HCT116 (cell line): ENCODE results near the gene FOXQ1. TPM values are rescaled to one million over a fixed set of nuclear protein-coding genes. Genes with fewer than 3 reads are reported as not detected.

Experiments
- ATAC-seq: fragments of 200-7000 bp; cut with Tn5 transposase; 2 replicates; pipeline ENCODE4 v1.9.1; 2020; ENCODE audit warnings: mild to moderate bottlenecking, moderate library complexity
- BruUV-seq: library from RNA; stranded (reverse); fragments of 400-500 nt; replicated peaks from 2 replicates; lab custom pipeline; 2021; lab: Mats Ljungman, UMichigan
- CTCF ChIA-PET: fragments of 300-600 bp; sonication (Branson Sonifier 250); formaldehyde crosslinking; loops from one replicate; lab custom pipeline; 2021; ENCODE audit warnings: antibody characterized with exemption; lab: Charles Lee
- POLR2A ChIA-PET: fragments of 300-600, 350-600 bp; sonication (Branson Sonifier 250); formaldehyde crosslinking; loops from one replicate; lab custom pipeline; 2021; ENCODE audit warnings: antibody characterized with exemption; lab: Charles Lee
- RAD21 ChIA-PET, 2 experiments: fragments of 300-600 bp; sonication (Branson Sonifier 250); formaldehyde crosslinking; loops; one replicate each; lab custom pipeline; 2023; ENCODE audit warnings: low total read pairs in 2 of 2; ENCODE audit not compliant: uncharacterized antibody in 2 of 2, unreplicated experiment in 2 of 2, low non-redundant PET in 1 of 2; lab: Charles Lee
- DNase-seq: peaks from one replicate; pipeline ENCODE4 v3.0.0-alpha.2; 2010; ENCODE audit warnings: low read depth, low spot score
- H2AFZ ChIP-seq: fragments of 200-600 bp; shearing (Covaris generic), sonication (generic); 2 replicates; pipeline ENCODE4 v1.6.1; 2017; ENCODE audit warnings: low read depth, mixed run types, mixed read lengths, antibody characterized with exemption, low read length; ENCODE audit not compliant: poor library complexity, severe bottlenecking
- H3K27ac ChIP-seq: 2 replicates; pipeline ENCODE4 v1.5.1; 2012; ENCODE audit warnings: low read depth, low read length
- H3K27me3 ChIP-seq: fragments of 200-600 bp; sonication (generic); 2 replicates; pipeline ENCODE4 v1.6.1; 2016; ENCODE audit warnings: mixed run types, low read length, mixed read lengths; ENCODE audit not compliant: insufficient read depth
- H3K36me3 ChIP-seq, 2 experiments: fragments of 200-500 bp in 1 of 2; fragments of 200-600 bp in 1 of 2; sonication (Bioruptor generic) in 1 of 2; sonication (generic) in 1 of 2; 2 replicates each; pipeline versions ENCODE4 v1.5.1 to v1.6.1; 2014 to 2016; ENCODE audit warnings: low read length in 2 of 2, inconsistent platforms in 1 of 2, mixed read lengths in 1 of 2, mixed run types in 1 of 2; ENCODE audit not compliant: insufficient read depth in 2 of 2, control insufficient read depth in 1 of 2
- H3K4me1 ChIP-seq, 2 experiments: fragments of 200-600 bp in 1 of 2; sonication (generic) in 1 of 2; 2 replicates each; pipeline versions ENCODE4 v1.5.1 to v1.6.1; 2012 to 2017; ENCODE audit warnings: low read length in 2 of 2, inconsistent platforms in 1 of 2, mild to moderate bottlenecking in 1 of 2, mixed read lengths in 1 of 2, mixed run types in 1 of 2, moderate library complexity in 1 of 2; ENCODE audit not compliant: insufficient read depth in 2 of 2, control insufficient read depth in 1 of 2
- H3K4me2 ChIP-seq: fragments of 200-600 bp; sonication (generic); 2 replicates; pipeline ENCODE4 v1.6.1; 2017; ENCODE audit warnings: mixed run types, low read length, mixed read lengths
- H3K4me3 ChIP-seq, 2 experiments: fragments of 200-600 bp in 1 of 2; sonication (generic) in 1 of 2; replicated peaks in 1 of 2; 2 replicates each; pipeline ENCODE4 v1.5.1; 2011 to 2016; ENCODE audit warnings: low read length in 2 of 2, control low read depth in 1 of 2, low read depth in 1 of 2, mild to moderate bottlenecking in 1 of 2, mixed read lengths in 1 of 2, mixed run types in 1 of 2
- H3K79me2 ChIP-seq: fragments of 200-600 bp; sonication (generic); 2 replicates; pipeline ENCODE4 v1.6.1; 2017; ENCODE audit warnings: mild to moderate bottlenecking, mixed run types, low read length, moderate library complexity, mixed read lengths; ENCODE audit not compliant: insufficient read depth
- H3K9ac ChIP-seq: fragments of 200-600 bp; sonication (generic); 2 replicates; pipeline ENCODE4 v1.6.1; 2016; ENCODE audit warnings: low read length, mixed read lengths
- H3K9me2 ChIP-seq: fragments of 200-600 bp; sonication (generic), shearing (Covaris generic); 2 replicates; pipeline ENCODE4 v1.6.1; 2017; ENCODE audit warnings: mixed run types, mild to moderate bottlenecking, moderate library complexity; ENCODE audit not compliant: insufficient read depth
- H3K9me3 ChIP-seq, 2 experiments: fragments of 200-500 bp in 1 of 2; fragments of 200-600 bp in 1 of 2; sonication (Bioruptor generic) in 1 of 2; sonication (generic) in 1 of 2; 2 replicates each; pipeline ENCODE4 v1.6.1; 2014 to 2017; ENCODE audit warnings: low read length in 2 of 2, mixed read lengths in 2 of 2, inconsistent platforms in 1 of 2, low read depth in 1 of 2, mild to moderate bottlenecking in 1 of 2, mixed run types in 1 of 2, moderate library complexity in 1 of 2; ENCODE audit not compliant: control insufficient read depth in 1 of 2, insufficient read depth in 1 of 2
- H4K20me1 ChIP-seq: fragments of 200-600 bp; sonication (generic), shearing (Covaris generic); 2 replicates; pipeline ENCODE4 v1.6.1; 2017; ENCODE audit warnings: mixed run types, mild to moderate bottlenecking, moderate library complexity; ENCODE audit not compliant: insufficient read depth
- CBX3 ChIP-seq: IDR thresholded peaks from 2 replicates; pipeline ENCODE4 v1.6.1; 2012; ENCODE audit warnings: low read depth
- CEBPB ChIP-seq: IDR thresholded peaks from 2 replicates; pipeline ENCODE4 v1.6.1; 2012; ENCODE audit warnings: low read depth
- EGR1 ChIP-seq: IDR thresholded peaks from 2 replicates; pipeline ENCODE4 v1.6.1; 2012; ENCODE audit warnings: low read depth
- ELF1 ChIP-seq: IDR thresholded peaks from 2 replicates; pipeline ENCODE4 v1.6.1; 2012; ENCODE audit warnings: low read depth, borderline replicate concordance
- EZH2 ChIP-seq: fragments of 200-600 bp; sonication (generic); IDR thresholded peaks from 2 replicates; pipeline ENCODE4 v1.6.1; 2017; ENCODE audit warnings: antibody characterized with exemption, mixed run types
- EZH2phosphoT487 ChIP-seq: fragments of 200-600 bp; IDR thresholded peaks from 2 replicates; pipeline ENCODE4 v1.6.1; 2018; ENCODE audit warnings: antibody characterized with exemption, borderline replicate concordance
- POLR2AphosphoS5 ChIP-seq: IDR thresholded peaks from 2 replicates; pipeline ENCODE4 v1.6.1; 2011; ENCODE audit warnings: mild to moderate bottlenecking, low read depth, low read length, moderate library complexity
- RAD21 ChIP-seq: IDR thresholded peaks from 2 replicates; pipeline ENCODE4 v1.6.1; 2012; ENCODE audit warnings: low read depth, mild to moderate bottlenecking
- REST ChIP-seq: IDR thresholded peaks from 2 replicates; pipeline ENCODE4 v1.6.1; 2012; ENCODE audit warnings: low read depth
- SP1 ChIP-seq: IDR thresholded peaks from 2 replicates; pipeline ENCODE4 v1.6.1; 2012; ENCODE audit warnings: low read depth
- TCF7L2 ChIP-seq: IDR thresholded peaks from 2 replicates; pipeline ENCODE4 v1.7.0; 2011; ENCODE audit warnings: borderline replicate concordance, inconsistent platforms; ENCODE audit not compliant: insufficient read depth, insufficient read length; ENCODE audit errors: extremely low read depth
- ZBTB33 ChIP-seq: IDR thresholded peaks from 2 replicates; pipeline ENCODE4 v1.6.1; 2011; ENCODE audit warnings: mild to moderate bottlenecking, low read length, moderate library complexity; ENCODE audit not compliant: insufficient replicate concordance; ENCODE audit errors: extremely low read depth
- ZFX ChIP-seq: fragments of 450-650 bp; IDR thresholded peaks from 2 replicates; pipeline ENCODE4 v1.6.1; 2017
- intact Hi-C: fragments of 100-400 bp; cut with micrococcal nuclease; formaldehyde crosslinking; loops from 2 replicates; pipeline ENCODE4 v1.10.0; 2022
- total RNA-seq: library from RNA; stranded (reverse); gene quantifications from one replicate; pipeline ENCODE4 v1.2.1, GENCODE V29; 2021; ENCODE audit not compliant: unreplicated experiment
- TF ChIP-seq, protein P1 (sequence below), 3 experiments: fragments of 200-600 bp in 1 of 3; sonication (generic) in 1 of 3; IDR thresholded peaks in 2 of 3; conservative IDR thresholded peaks in 1 of 3; 2 replicates each; pipeline ENCODE4 v1.5.1; 2012 to 2017; ENCODE audit warnings: low read depth in 2 of 3, low read length in 2 of 3, antibody characterized with exemption in 1 of 3, borderline replicate concordance in 1 of 3, control low read depth in 1 of 3, mild to moderate bottlenecking in 1 of 3, mixed read lengths in 1 of 3, mixed run types in 1 of 3, moderate library complexity in 1 of 3; ENCODE audit not compliant: insufficient read depth in 1 of 3

FOXQ1 gene
- total RNA-seq, 1 experiment from 2014 or later: 0.42 TPM

DNA sequence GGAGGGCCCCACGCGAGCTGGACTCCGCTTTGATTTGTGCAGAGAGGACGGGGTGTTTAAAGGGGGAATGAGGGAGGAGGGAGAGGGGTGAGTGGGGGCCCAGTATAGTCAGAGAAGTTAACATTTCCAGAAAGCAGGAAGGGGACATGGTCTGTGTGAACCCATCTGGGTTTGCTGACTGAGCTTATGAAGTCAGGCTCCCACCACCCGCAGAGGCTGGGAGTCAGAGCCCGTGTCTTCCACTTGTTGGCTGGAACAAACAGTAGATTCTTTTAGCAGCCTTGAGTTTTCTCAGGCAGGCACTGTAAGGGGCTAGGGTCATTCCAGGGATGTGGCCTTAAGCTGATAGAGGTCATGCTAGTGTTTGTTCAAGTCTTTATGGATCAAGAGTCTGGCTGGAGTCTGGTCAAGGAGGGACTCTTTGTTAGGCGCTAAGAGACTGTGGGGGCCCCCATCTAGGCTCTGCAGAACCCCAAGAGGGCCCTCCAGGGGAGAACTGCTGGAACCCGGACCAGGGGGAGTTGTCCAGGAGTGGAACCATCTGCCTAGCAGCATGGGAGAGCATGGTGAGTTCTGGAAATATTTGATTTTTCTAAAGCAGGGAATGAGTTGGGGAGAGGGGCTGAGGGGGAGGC, 31.1 kb upstream of the FOXQ1 start:
- Histone ChIP-seq H3K79me2 (no peaks in the 10 kb centered on the region), H3K36me3 (no peaks in the 10 kb centered on the region), H3K4me3 (no peak overlapping the region), H3K9me3 (no peaks in the 10 kb centered on the region), H3K4me2 (no peak overlapping the region), H4K20me1 (no peaks in the 10 kb centered on the region), H3K9ac (no peak overlapping the region), H3K9me2 (no peaks in the 10 kb centered on the region), H3K27me3 (peaks cover 4% of the 10 kb centered on the region; the same call in 1 of the 2 replicates), H3K27ac (no peak overlapping the region), H3K4me1 (no peaks in the 10 kb centered on the region), H2AFZ (no peak overlapping the region)
- ChIA-PET POLR2A (no interaction called here), CTCF (no interaction called here), RAD21 (no interaction called here)
- no TSS peak for BruUV-seq
- intact Hi-C loops: no loop called here
- TF ChIP-seq TCF7L2 (no peak), SP1 (no peak), CBX3 (no peak), CEBPB (no peak), ZFX (no peak), POLR2AphosphoS5 (no peak), RAD21 (no peak), REST (no peak), EZH2 (no peak), EZH2phosphoT487 (no peak), ELF1 (no peak), EGR1 (no peak), ZBTB33 (no peak)
- TF ChIP-seq, protein P1, sequence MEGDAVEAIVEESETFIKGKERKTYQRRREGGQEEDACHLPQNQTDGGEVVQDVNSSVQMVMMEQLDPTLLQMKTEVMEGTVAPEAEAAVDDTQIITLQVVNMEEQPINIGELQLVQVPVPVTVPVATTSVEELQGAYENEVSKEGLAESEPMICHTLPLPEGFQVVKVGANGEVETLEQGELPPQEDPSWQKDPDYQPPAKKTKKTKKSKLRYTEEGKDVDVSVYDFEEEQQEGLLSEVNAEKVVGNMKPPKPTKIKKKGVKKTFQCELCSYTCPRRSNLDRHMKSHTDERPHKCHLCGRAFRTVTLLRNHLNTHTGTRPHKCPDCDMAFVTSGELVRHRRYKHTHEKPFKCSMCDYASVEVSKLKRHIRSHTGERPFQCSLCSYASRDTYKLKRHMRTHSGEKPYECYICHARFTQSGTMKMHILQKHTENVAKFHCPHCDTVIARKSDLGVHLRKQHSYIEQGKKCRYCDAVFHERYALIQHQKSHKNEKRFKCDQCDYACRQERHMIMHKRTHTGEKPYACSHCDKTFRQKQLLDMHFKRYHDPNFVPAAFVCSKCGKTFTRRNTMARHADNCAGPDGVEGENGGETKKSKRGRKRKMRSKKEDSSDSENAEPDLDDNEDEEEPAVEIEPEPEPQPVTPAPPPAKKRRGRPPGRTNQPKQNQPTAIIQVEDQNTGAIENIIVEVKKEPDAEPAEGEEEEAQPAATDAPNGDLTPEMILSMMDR (IDR thresholded peaks at IDR 0.05 in 2 of 3, conservative IDR thresholded peaks at IDR 0.05 in 1 of 3; ENCODE audit: borderline replicate concordance in 1 of 3, insufficient read depth in 1 of 3, low read depth in 2 of 3, low read length in 2 of 3): no peak
- ATAC-seq (no peak), DNase-seq (no peak)
